ENCODE measurements around the gene ESPNL.

ESPNL gene

DNA sequence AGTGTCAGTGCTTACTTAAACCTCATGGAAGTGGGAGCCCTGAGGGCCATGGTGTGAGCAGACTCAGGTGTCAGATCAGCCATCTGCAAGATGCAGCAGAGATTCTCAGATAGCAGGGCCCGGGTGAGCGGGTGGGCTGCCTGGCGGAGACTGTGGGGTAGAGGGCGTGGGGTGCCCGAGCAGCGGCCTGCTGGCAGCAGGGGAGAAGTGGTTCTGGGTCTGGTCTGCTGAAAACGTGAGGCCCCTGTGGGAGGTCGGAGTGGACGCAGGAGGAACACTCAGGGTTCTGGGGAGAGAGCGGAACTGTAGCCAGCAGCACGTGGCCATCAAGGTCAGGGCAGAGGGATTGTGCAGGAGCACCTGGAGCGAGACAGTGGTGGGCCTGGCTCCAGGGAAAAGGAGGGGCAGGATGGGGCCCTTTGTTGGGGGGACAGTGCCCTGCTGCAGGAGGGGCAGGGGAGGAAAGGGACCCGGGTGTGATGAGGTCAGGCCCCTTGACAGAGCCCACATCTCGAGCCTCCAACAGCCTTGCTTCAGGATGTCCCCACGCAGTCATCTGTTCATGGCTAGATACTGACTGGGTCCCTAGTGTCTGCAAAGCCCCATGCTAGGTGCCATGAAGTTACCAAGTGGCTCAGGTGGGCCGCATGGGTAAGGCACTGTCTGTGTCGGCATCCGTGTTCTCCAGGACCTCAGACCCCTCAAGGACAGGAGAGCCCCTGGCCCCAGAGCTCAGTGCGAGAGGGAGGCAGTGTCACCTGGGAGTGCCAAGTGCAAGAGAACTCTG is 2.7 kb upstream of the ESPNL start:
- Histone ChIP-seq H3F3A (ENCODE audit: low read depth) (no peaks in the 10 kb centered on the region), H4K20me1 (ENCODE audit: insufficient read depth, low read length, poor library complexity, severe bottlenecking) (no peaks in the 10 kb centered on the region), H2AFZ (ENCODE audit: low read length) (no peak overlapping the region), H3K4me3 (ENCODE audit: low read length, poor library complexity, severe bottlenecking) (no peak overlapping the region), H3K9me2 (replicated peaks; ENCODE audit: low read depth, low read length) (no peaks in the 10 kb centered on the region), H3K4me1 (ENCODE audit: insufficient read depth, low read length, poor library complexity, severe bottlenecking) (no peaks in the 10 kb centered on the region), H3K79me2 (ENCODE audit: insufficient read depth, low read length) (no peaks in the 10 kb centered on the region), H3K9me3 (ENCODE audit: insufficient read depth, low read depth, low read length) (no peaks in the 10 kb centered on the region), H3K4me2 (ENCODE audit: low read depth, low read length, poor library complexity, severe bottlenecking) (no peak overlapping the region), H3K36me3 (ENCODE audit: insufficient read depth, low read length) (no peaks in the 10 kb centered on the region), H3K27me3 (ENCODE audit: insufficient read depth, low read length, poor library complexity, severe bottlenecking) (no peaks in the 10 kb centered on the region), H3K9ac (ENCODE audit: low read depth, low read length, poor library complexity, severe bottlenecking) (no peak overlapping the region)
- TF ChIP-seq, protein P1, sequence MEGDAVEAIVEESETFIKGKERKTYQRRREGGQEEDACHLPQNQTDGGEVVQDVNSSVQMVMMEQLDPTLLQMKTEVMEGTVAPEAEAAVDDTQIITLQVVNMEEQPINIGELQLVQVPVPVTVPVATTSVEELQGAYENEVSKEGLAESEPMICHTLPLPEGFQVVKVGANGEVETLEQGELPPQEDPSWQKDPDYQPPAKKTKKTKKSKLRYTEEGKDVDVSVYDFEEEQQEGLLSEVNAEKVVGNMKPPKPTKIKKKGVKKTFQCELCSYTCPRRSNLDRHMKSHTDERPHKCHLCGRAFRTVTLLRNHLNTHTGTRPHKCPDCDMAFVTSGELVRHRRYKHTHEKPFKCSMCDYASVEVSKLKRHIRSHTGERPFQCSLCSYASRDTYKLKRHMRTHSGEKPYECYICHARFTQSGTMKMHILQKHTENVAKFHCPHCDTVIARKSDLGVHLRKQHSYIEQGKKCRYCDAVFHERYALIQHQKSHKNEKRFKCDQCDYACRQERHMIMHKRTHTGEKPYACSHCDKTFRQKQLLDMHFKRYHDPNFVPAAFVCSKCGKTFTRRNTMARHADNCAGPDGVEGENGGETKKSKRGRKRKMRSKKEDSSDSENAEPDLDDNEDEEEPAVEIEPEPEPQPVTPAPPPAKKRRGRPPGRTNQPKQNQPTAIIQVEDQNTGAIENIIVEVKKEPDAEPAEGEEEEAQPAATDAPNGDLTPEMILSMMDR (conservative IDR thresholded peaks at IDR 0.05; ENCODE audit: low read length): no peak
- TF ChIP-seq EZH2phosphoT487 (IDR thresholded peaks at IDR 0.05; ENCODE audit: borderline replicate concordance): no peak

DNA sequence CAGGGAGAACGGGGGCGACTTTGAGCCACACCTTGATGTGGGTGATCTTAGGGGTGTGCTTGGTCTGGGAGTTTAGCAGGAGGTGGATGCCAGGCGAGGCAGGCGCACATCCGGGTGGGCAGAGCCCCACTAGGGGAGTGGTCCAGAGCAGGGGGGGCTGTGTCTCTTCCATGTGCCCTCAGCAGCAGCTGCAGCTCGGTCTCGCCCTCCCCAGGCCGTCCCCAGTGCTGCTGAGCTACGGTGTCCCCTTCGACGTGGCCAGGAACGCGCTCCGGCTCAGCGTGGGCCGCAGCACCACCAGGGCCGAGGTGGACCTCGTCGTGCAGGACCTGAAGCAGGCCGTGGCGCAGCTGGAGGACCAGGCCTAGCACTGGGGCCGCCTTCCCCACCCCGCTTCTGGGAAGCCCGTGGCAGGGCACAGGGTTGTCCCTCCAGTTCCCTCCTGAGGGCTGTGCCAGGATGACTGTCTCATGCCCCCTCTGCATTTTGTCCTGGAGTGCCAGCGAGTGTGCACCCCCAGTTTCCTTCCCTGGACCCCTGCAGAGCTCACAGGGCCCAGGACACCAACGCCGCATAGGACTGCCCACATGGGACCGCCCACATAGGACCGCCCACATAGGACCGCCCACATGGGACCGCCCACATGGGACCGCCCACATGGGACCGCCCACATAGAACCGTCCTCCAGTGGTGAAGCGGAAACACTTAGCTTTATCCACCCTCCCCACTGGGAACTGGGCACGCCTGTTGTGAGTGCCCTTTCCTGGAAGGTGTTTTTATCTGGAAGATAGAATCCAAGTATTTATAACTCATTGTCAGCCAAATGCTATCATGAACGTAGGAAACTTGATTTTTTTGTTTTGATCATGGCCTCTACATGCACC is 1.9 kb upstream of the ESPNL start:
- no peaks in the 10 kb centered on the region for H3K36me3 ChIP-seq (ENCODE audit: insufficient read depth, low read length)
- H3K9me3 ChIP-seq (ENCODE audit: insufficient read depth, low read depth, low read length): no peaks in the 10 kb centered on the region
- TF ChIP-seq, protein P1 (conservative IDR thresholded peaks at IDR 0.05; ENCODE audit: low read length): no peak
- TF ChIP-seq EZH2phosphoT487 (IDR thresholded peaks at IDR 0.05; ENCODE audit: borderline replicate concordance): no peak
- no peak overlapping the region for H2AFZ ChIP-seq (ENCODE audit: low read length)
- H3F3A ChIP-seq (ENCODE audit: low read depth): no peaks in the 10 kb centered on the region
- H3K9ac ChIP-seq (ENCODE audit: low read depth, low read length, poor library complexity, severe bottlenecking): no peak overlapping the region
- no peaks in the 10 kb centered on the region for H3K4me1 ChIP-seq (ENCODE audit: insufficient read depth, low read length, poor library complexity, severe bottlenecking)
- no peaks in the 10 kb centered on the region for H3K9me2 ChIP-seq (replicated peaks; ENCODE audit: low read depth, low read length)
- H4K20me1 ChIP-seq (ENCODE audit: insufficient read depth, low read length, poor library complexity, severe bottlenecking): no peaks in the 10 kb centered on the region
- no peaks in the 10 kb centered on the region for H3K79me2 ChIP-seq (ENCODE audit: insufficient read depth, low read length)
- H3K4me3 ChIP-seq (ENCODE audit: low read length, poor library complexity, severe bottlenecking): no peak overlapping the region
- no peak overlapping the region for H3K4me2 ChIP-seq (ENCODE audit: low read depth, low read length, poor library complexity, severe bottlenecking)
- no peaks in the 10 kb centered on the region for H3K27me3 ChIP-seq (ENCODE audit: insufficient read depth, low read length, poor library complexity, severe bottlenecking)

DNA sequence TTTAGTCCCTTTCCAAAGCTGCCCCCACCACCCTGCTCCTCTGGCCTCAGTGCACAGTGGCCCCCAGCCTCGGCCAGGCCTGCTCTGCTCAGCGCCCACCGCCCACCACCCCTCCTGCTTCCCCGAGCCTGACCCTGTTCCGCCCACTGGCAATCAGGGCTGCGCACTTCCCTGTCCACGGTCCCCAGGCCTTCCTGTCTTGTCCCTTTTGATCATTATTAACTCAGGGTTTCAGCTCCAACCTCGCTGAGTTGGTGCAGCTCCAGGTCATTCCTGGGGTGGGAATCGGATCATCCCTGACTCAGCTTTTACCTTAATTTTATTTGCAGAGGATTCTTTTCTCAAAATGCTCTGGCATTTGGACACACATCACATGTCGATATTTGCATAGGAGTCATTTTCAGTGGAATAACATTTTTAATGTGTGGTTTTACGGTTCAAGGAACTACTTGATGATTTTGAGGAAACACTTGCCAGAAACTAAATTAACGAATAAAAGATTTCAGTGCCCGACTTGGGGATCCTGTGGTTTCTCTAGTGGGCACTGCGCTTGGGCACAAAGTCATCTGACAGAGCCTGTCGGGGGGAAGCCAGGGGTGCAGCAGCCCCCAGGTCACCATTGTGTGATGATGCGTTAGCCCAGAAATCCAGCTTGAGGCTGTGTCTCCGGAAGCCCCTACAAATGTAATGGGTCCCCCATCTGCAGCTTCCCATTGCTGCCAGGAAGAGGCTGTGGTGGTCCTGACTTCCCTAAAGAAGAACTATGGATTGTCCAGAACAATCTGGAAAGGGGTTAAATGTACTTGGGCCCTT is 1.0 kb upstream of the ESPNL start:
- no peak overlapping the region for H2AFZ ChIP-seq (ENCODE audit: low read length)
- TF ChIP-seq, protein P1 (conservative IDR thresholded peaks at IDR 0.05; ENCODE audit: low read length): no peak
- TF ChIP-seq EZH2phosphoT487 (IDR thresholded peaks at IDR 0.05; ENCODE audit: borderline replicate concordance): no peak
- no peaks in the 10 kb centered on the region for H3K79me2 ChIP-seq (ENCODE audit: insufficient read depth, low read length)
- H3K4me2 ChIP-seq (ENCODE audit: low read depth, low read length, poor library complexity, severe bottlenecking): no peak overlapping the region
- H3K9ac ChIP-seq (ENCODE audit: low read depth, low read length, poor library complexity, severe bottlenecking): no peak overlapping the region
- H3K4me1 ChIP-seq (ENCODE audit: insufficient read depth, low read length, poor library complexity, severe bottlenecking): no peaks in the 10 kb centered on the region
- no peaks in the 10 kb centered on the region for H4K20me1 ChIP-seq (ENCODE audit: insufficient read depth, low read length, poor library complexity, severe bottlenecking)
- no peaks in the 10 kb centered on the region for H3K9me3 ChIP-seq (ENCODE audit: insufficient read depth, low read depth, low read length)
- no peaks in the 10 kb centered on the region for H3K9me2 ChIP-seq (replicated peaks; ENCODE audit: low read depth, low read length)
- H3F3A ChIP-seq (ENCODE audit: low read depth): no peaks in the 10 kb centered on the region
- no peaks in the 10 kb centered on the region for H3K36me3 ChIP-seq (ENCODE audit: insufficient read depth, low read length)
- H3K4me3 ChIP-seq (ENCODE audit: low read length, poor library complexity, severe bottlenecking): no peak overlapping the region
- no peaks in the 10 kb centered on the region for H3K27me3 ChIP-seq (ENCODE audit: insufficient read depth, low read length, poor library complexity, severe bottlenecking)
